ENCODE data around the gene TMIGD1.

Gene TMIGD1

GRCh38 chr17:30278032-30278431 is 55.8 kb downstream of the TMIGD1 start:
- Histone ChIP-seq H3K9me3 (ENCODE audit: severe bottlenecking) (no peaks in the 10 kb centered on the region), H3K4me1 (ENCODE audit: insufficient read depth, poor library complexity, severe bottlenecking) (no peaks in the 10 kb centered on the region), H3K27me3 (ENCODE audit: insufficient read depth, poor library complexity, severe bottlenecking) (no peaks in the 10 kb centered on the region), H3K36me3 (ENCODE audit: low read depth) (peaks cover 65% of the 10 kb centered on the region), H3K4me3 (ENCODE audit: severe bottlenecking) (no peak overlapping the region), H3K27ac (ENCODE audit: poor library complexity, severe bottlenecking) (no peak overlapping the region)
- DNase-seq (ENCODE audit: low spot score) (no peak), ATAC-seq (ENCODE audit: low read depth) (no peak)
- TF ChIP-seq CTCF (IDR thresholded peaks at IDR 0.05; ENCODE audit: poor library complexity, severe bottlenecking) = peak; percentile 22

GRCh38 chr17:30275911-30276310 is 57.9 kb downstream of the TMIGD1 start:
- no peak for ATAC-seq (ENCODE audit: low read depth)
- Histone ChIP-seq H3K9me3 (ENCODE audit: severe bottlenecking) (no peaks in the 10 kb centered on the region), H3K36me3 (ENCODE audit: low read depth) (peaks cover 78% of the 10 kb centered on the region), H3K27me3 (ENCODE audit: insufficient read depth, poor library complexity, severe bottlenecking) (no peaks in the 10 kb centered on the region), H3K4me1 (ENCODE audit: insufficient read depth, poor library complexity, severe bottlenecking) (no peaks in the 10 kb centered on the region), H3K4me3 (ENCODE audit: severe bottlenecking) (no peak overlapping the region), H3K27ac (ENCODE audit: poor library complexity, severe bottlenecking) (no peak overlapping the region)
- no peak for TF ChIP-seq CTCF (IDR thresholded peaks at IDR 0.05; ENCODE audit: poor library complexity, severe bottlenecking)
- no peak for DNase-seq (ENCODE audit: low spot score)

- Histone ChIP-seq H3K9me3 (ENCODE audit: severe bottlenecking) (no peaks in the 10 kb centered on the region), H3K27ac (ENCODE audit: poor library complexity, severe bottlenecking) (no peak overlapping the region), H3K4me3 (ENCODE audit: severe bottlenecking) (no peak overlapping the region), H3K4me1 (ENCODE audit: insufficient read depth, poor library complexity, severe bottlenecking) (no peaks in the 10 kb centered on the region), H3K36me3 (ENCODE audit: low read depth) (peaks cover 79% of the 10 kb centered on the region), H3K27me3 (ENCODE audit: insufficient read depth, poor library complexity, severe bottlenecking) (no peaks in the 10 kb centered on the region)
- DNase-seq (ENCODE audit: low spot score) = no peak
- TF ChIP-seq CTCF (IDR thresholded peaks at IDR 0.05; ENCODE audit: poor library complexity, severe bottlenecking) = no peak
- ATAC-seq (ENCODE audit: low read depth) = no peak
Observed at GRCh38 chr17:30274887-30275286, 59.0 kb downstream of the TMIGD1 start.

- no peak for TF ChIP-seq CTCF (IDR thresholded peaks at IDR 0.05; ENCODE audit: poor library complexity, severe bottlenecking)
- DNase-seq (ENCODE audit: low spot score) = no peak
- no peaks in the 10 kb centered on the region for H3K4me1 ChIP-seq (ENCODE audit: insufficient read depth, poor library complexity, severe bottlenecking)
- H3K27me3 ChIP-seq (ENCODE audit: insufficient read depth, poor library complexity, severe bottlenecking) = no peaks in the 10 kb centered on the region
- H3K9me3 ChIP-seq (ENCODE audit: severe bottlenecking) = no peaks in the 10 kb centered on the region
- no peak overlapping the region for H3K27ac ChIP-seq (ENCODE audit: poor library complexity, severe bottlenecking)
- peaks cover 77% of the 10 kb centered on the region for H3K36me3 ChIP-seq (ENCODE audit: low read depth)
- H3K4me3 ChIP-seq (ENCODE audit: severe bottlenecking) = no peak overlapping the region
- ATAC-seq (ENCODE audit: low read depth) = no peak
Observed at GRCh38 chr17:30273373-30273772, 60.5 kb downstream of the TMIGD1 start.

GRCh38 chr17:30271102-30271501 is 62.8 kb downstream of the TMIGD1 start:
- Histone ChIP-seq H3K4me1 (ENCODE audit: insufficient read depth, poor library complexity, severe bottlenecking) (no peaks in the 10 kb centered on the region), H3K36me3 (ENCODE audit: low read depth) (peaks cover 75% of the 10 kb centered on the region), H3K9me3 (ENCODE audit: severe bottlenecking) (no peaks in the 10 kb centered on the region), H3K27ac (ENCODE audit: poor library complexity, severe bottlenecking) (no peak overlapping the region), H3K27me3 (ENCODE audit: insufficient read depth, poor library complexity, severe bottlenecking) (no peaks in the 10 kb centered on the region), H3K4me3 (ENCODE audit: severe bottlenecking) (no peak overlapping the region)
- no peak for DNase-seq (ENCODE audit: low spot score)
- ATAC-seq (ENCODE audit: low read depth) = no peak
- TF ChIP-seq CTCF (IDR thresholded peaks at IDR 0.05; ENCODE audit: poor library complexity, severe bottlenecking) = no peak

Data from RWPE2 (cell line).